Measurements from ENCODE around the gene MT1G.

DNA sequence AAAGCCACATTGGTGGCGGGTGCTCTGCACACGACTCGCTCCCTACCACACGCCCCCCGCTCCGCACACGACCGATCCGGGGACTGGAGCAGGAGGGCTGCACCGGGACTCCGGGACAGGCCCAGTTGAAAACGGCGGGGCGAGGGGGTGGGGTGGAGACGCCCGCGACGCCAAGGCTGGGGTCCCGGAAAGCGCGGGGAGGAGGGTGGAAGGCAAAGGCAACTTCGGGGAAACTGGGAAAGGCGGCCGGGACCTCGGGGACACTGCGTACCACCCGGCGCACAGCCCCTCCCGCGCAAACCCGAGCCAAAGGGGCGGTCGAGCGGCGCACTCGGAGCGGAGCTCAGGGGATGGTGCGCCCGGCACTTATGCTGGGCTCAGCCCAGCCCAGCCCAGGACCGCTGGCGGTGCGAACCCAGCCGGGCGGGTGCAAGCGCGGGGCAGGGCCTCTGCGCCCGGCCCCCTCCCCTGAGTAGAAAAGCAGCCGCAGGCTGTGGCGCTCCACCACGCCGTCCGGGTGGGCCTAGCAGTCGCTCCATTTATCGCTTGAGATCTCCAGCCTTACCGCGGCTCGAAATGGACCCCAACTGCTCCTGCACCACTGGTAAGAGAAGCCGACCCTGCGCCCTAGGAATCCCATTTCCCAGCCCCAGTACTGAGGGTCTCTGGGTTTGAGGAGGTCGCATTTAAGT, 35.6 kb downstream of the MT1G start, which contains the start of gene MT1M:
- TF ChIP-seq CTCF (IDR thresholded peaks at IDR 0.05) (peak in 1 of 5 experiments; percentile 23), EP300 (IDR thresholded peaks at IDR 0.05) (peak; percentile 45 to 93)
